NCI-H1436 treated with DMSO at 0.1 percent for 48 hours (cell line): Measurements from ENCODE around the gene GREB1L.

ENCODE experiments used
- DNase-seq: peaks from one replicate; lab custom pipeline; 2025; lab: John Stamatoyannopoulos, UW

GREB1L gene

DNA sequence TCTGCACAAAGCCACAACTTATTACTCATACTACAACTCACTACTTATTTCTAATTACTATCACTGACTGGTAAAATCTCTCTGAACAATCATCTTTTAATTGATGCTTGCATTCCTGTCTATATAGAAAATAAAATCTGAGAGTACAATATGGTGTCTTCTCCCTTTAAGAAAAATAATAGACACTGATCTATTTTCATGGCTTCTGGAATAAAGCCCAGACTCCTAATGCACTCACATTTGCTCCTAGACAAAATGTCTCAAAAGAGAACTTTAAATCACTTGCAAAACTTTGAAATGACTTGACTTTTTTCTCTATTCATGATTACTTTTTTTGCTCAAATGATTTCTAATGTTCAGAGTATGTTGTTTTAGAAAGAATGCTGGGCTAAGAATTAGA is 329.7 kb downstream of the GREB1L start:
- DNase-seq, result no peak
